Keratinocyte (primary cell): ENCODE results near the gene GALNT2.

Experiments
- EZH2 ChIP-seq: IDR thresholded peaks from one replicate; pipeline ENCODE4 v1.6.1; 2012; ENCODE audit warnings: inconsistent platforms, mild to moderate bottlenecking, low read length, moderate library complexity
- TF ChIP-seq, protein P1 (sequence below), 3 experiments: IDR thresholded peaks in 1 of 3; conservative IDR thresholded peaks in 1 of 3; optimal IDR thresholded peaks in 1 of 3; 2 replicates in 2 of 3; 3 replicates in 1 of 3; pipeline versions ENCODE3 to v1.5.1; 2011; ENCODE audit warnings: low read length in 3 of 3, mild to moderate bottlenecking in 3 of 3, moderate library complexity in 2 of 3, control low read depth in 1 of 3, inconsistent platforms in 1 of 3; ENCODE audit not compliant: insufficient read depth in 2 of 3; ENCODE audit errors: extremely low read depth in 1 of 3

DNA sequence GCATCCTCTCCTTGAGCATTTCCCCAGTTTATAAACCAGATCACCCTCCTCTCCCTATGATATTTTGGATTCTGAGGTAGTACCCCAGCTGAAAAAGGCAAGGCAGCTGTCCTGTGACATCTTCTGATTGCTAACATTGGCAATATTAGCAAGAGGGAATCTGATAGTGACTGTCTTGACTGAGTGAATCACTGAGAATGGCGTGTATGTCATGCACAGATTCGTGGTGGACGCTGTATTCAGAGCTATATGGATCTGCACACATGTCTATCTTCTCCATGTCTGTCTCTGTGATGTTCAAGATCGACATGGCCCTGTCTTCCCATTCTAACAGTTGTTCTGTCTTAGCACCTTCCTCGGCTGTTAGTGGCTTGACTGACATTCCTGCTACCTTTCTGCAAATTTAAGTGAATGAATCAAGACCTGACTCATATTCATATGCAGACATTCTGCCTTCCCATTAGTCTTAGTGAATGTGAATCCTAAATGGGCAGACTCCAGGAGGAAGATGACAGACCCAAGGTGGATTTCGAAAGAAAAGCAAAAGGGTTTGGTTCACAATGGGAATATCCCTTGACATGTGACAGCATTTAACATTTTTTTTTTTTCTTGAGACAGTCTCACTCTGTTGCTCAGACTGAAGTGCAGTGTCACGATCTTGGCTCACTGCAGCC lies 261.4 kb downstream of the GALNT2 start:
- TF ChIP-seq, protein P1, sequence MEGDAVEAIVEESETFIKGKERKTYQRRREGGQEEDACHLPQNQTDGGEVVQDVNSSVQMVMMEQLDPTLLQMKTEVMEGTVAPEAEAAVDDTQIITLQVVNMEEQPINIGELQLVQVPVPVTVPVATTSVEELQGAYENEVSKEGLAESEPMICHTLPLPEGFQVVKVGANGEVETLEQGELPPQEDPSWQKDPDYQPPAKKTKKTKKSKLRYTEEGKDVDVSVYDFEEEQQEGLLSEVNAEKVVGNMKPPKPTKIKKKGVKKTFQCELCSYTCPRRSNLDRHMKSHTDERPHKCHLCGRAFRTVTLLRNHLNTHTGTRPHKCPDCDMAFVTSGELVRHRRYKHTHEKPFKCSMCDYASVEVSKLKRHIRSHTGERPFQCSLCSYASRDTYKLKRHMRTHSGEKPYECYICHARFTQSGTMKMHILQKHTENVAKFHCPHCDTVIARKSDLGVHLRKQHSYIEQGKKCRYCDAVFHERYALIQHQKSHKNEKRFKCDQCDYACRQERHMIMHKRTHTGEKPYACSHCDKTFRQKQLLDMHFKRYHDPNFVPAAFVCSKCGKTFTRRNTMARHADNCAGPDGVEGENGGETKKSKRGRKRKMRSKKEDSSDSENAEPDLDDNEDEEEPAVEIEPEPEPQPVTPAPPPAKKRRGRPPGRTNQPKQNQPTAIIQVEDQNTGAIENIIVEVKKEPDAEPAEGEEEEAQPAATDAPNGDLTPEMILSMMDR (optimal IDR thresholded peaks at IDR 0.05 in 1 of 3, IDR thresholded peaks at IDR 0.05 in 1 of 3, conservative IDR thresholded peaks at IDR 0.05 in 1 of 3; ENCODE audit: extremely low read depth in 1 of 3, insufficient read depth in 2 of 3, low read length in 3 of 3), result no peak
- TF ChIP-seq EZH2, result no peak
